HCT116 (cell line): Measurements from ENCODE around the gene ORMDL1. TPM values are rescaled to one million over a fixed set of nuclear protein-coding genes. Genes with fewer than 3 reads are reported as not detected.

Experiments used
- ATAC-seq: fragments of 200-7000 bp; cut with Tn5 transposase; 2 replicates; pipeline ENCODE4 v1.9.1; 2020; ENCODE audit warnings: mild to moderate bottlenecking, moderate library complexity
- BruUV-seq: library from RNA; stranded (reverse); fragments of 400-500 nt; replicated peaks from 2 replicates; lab custom pipeline; 2021; lab: Mats Ljungman, UMichigan
- CTCF ChIA-PET: fragments of 300-600 bp; sonication (Branson Sonifier 250); formaldehyde crosslinking; loops from one replicate; lab custom pipeline; 2021; ENCODE audit warnings: antibody characterized with exemption; lab: Charles Lee
- POLR2A ChIA-PET: fragments of 300-600, 350-600 bp; sonication (Branson Sonifier 250); formaldehyde crosslinking; loops from one replicate; lab custom pipeline; 2021; ENCODE audit warnings: antibody characterized with exemption; lab: Charles Lee
- RAD21 ChIA-PET, 2 experiments: fragments of 300-600 bp; sonication (Branson Sonifier 250); formaldehyde crosslinking; loops; one replicate each; lab custom pipeline; 2023; ENCODE audit warnings: low total read pairs in 2 of 2; ENCODE audit not compliant: uncharacterized antibody in 2 of 2, unreplicated experiment in 2 of 2, low non-redundant PET in 1 of 2; lab: Charles Lee
- DNase-seq: peaks from one replicate; pipeline ENCODE4 v3.0.0-alpha.2; 2010; ENCODE audit warnings: low read depth, low spot score
- H2AFZ ChIP-seq: fragments of 200-600 bp; shearing (Covaris generic), sonication (generic); 2 replicates; pipeline ENCODE4 v1.6.1; 2017; ENCODE audit warnings: low read depth, mixed run types, mixed read lengths, antibody characterized with exemption, low read length; ENCODE audit not compliant: poor library complexity, severe bottlenecking
- H3K27ac ChIP-seq: 2 replicates; pipeline ENCODE4 v1.5.1; 2012; ENCODE audit warnings: low read depth, low read length
- H3K27me3 ChIP-seq: fragments of 200-600 bp; sonication (generic); 2 replicates; pipeline ENCODE4 v1.6.1; 2016; ENCODE audit warnings: mixed run types, low read length, mixed read lengths; ENCODE audit not compliant: insufficient read depth
- H3K36me3 ChIP-seq, 2 experiments: fragments of 200-500 bp in 1 of 2; fragments of 200-600 bp in 1 of 2; sonication (Bioruptor generic) in 1 of 2; sonication (generic) in 1 of 2; 2 replicates each; pipeline versions ENCODE4 v1.5.1 to v1.6.1; 2014 to 2016; ENCODE audit warnings: low read length in 2 of 2, inconsistent platforms in 1 of 2, mixed read lengths in 1 of 2, mixed run types in 1 of 2; ENCODE audit not compliant: insufficient read depth in 2 of 2, control insufficient read depth in 1 of 2
- H3K4me1 ChIP-seq, 2 experiments: fragments of 200-600 bp in 1 of 2; sonication (generic) in 1 of 2; 2 replicates each; pipeline versions ENCODE4 v1.5.1 to v1.6.1; 2012 to 2017; ENCODE audit warnings: low read length in 2 of 2, inconsistent platforms in 1 of 2, mild to moderate bottlenecking in 1 of 2, mixed read lengths in 1 of 2, mixed run types in 1 of 2, moderate library complexity in 1 of 2; ENCODE audit not compliant: insufficient read depth in 2 of 2, control insufficient read depth in 1 of 2
- H3K4me2 ChIP-seq: fragments of 200-600 bp; sonication (generic); 2 replicates; pipeline ENCODE4 v1.6.1; 2017; ENCODE audit warnings: mixed run types, low read length, mixed read lengths
- H3K4me3 ChIP-seq, 2 experiments: fragments of 200-600 bp in 1 of 2; sonication (generic) in 1 of 2; replicated peaks in 1 of 2; 2 replicates each; pipeline ENCODE4 v1.5.1; 2011 to 2016; ENCODE audit warnings: low read length in 2 of 2, control low read depth in 1 of 2, low read depth in 1 of 2, mild to moderate bottlenecking in 1 of 2, mixed read lengths in 1 of 2, mixed run types in 1 of 2
- H3K79me2 ChIP-seq: fragments of 200-600 bp; sonication (generic); 2 replicates; pipeline ENCODE4 v1.6.1; 2017; ENCODE audit warnings: mild to moderate bottlenecking, mixed run types, low read length, moderate library complexity, mixed read lengths; ENCODE audit not compliant: insufficient read depth
- H3K9ac ChIP-seq: fragments of 200-600 bp; sonication (generic); 2 replicates; pipeline ENCODE4 v1.6.1; 2016; ENCODE audit warnings: low read length, mixed read lengths
- H3K9me2 ChIP-seq: fragments of 200-600 bp; sonication (generic), shearing (Covaris generic); 2 replicates; pipeline ENCODE4 v1.6.1; 2017; ENCODE audit warnings: mixed run types, mild to moderate bottlenecking, moderate library complexity; ENCODE audit not compliant: insufficient read depth
- H3K9me3 ChIP-seq, 2 experiments: fragments of 200-500 bp in 1 of 2; fragments of 200-600 bp in 1 of 2; sonication (Bioruptor generic) in 1 of 2; sonication (generic) in 1 of 2; 2 replicates each; pipeline ENCODE4 v1.6.1; 2014 to 2017; ENCODE audit warnings: low read length in 2 of 2, mixed read lengths in 2 of 2, inconsistent platforms in 1 of 2, low read depth in 1 of 2, mild to moderate bottlenecking in 1 of 2, mixed run types in 1 of 2, moderate library complexity in 1 of 2; ENCODE audit not compliant: control insufficient read depth in 1 of 2, insufficient read depth in 1 of 2
- H4K20me1 ChIP-seq: fragments of 200-600 bp; sonication (generic), shearing (Covaris generic); 2 replicates; pipeline ENCODE4 v1.6.1; 2017; ENCODE audit warnings: mixed run types, mild to moderate bottlenecking, moderate library complexity; ENCODE audit not compliant: insufficient read depth
- CBX3 ChIP-seq: IDR thresholded peaks from 2 replicates; pipeline ENCODE4 v1.6.1; 2012; ENCODE audit warnings: low read depth
- EGR1 ChIP-seq: IDR thresholded peaks from 2 replicates; pipeline ENCODE4 v1.6.1; 2012; ENCODE audit warnings: low read depth
- ELF1 ChIP-seq: IDR thresholded peaks from 2 replicates; pipeline ENCODE4 v1.6.1; 2012; ENCODE audit warnings: low read depth, borderline replicate concordance
- EZH2 ChIP-seq: fragments of 200-600 bp; sonication (generic); IDR thresholded peaks from 2 replicates; pipeline ENCODE4 v1.6.1; 2017; ENCODE audit warnings: antibody characterized with exemption, mixed run types
- JUND ChIP-seq: IDR thresholded peaks from 2 replicates; pipeline ENCODE4 v1.6.1; 2012
- POLR2A ChIP-seq: IDR thresholded peaks from 2 replicates; pipeline ENCODE4 v1.7.0; 2011; ENCODE audit warnings: borderline replicate concordance; ENCODE audit not compliant: insufficient read depth, insufficient read length; ENCODE audit errors: extremely low read depth
- POLR2AphosphoS5 ChIP-seq: IDR thresholded peaks from 2 replicates; pipeline ENCODE4 v1.6.1; 2011; ENCODE audit warnings: mild to moderate bottlenecking, low read depth, low read length, moderate library complexity
- RAD21 ChIP-seq: IDR thresholded peaks from 2 replicates; pipeline ENCODE4 v1.6.1; 2012; ENCODE audit warnings: low read depth, mild to moderate bottlenecking
- SIN3A ChIP-seq: IDR thresholded peaks from 2 replicates; pipeline ENCODE4 v1.6.1; 2012; ENCODE audit warnings: low read depth
- SP1 ChIP-seq: IDR thresholded peaks from 2 replicates; pipeline ENCODE4 v1.6.1; 2012; ENCODE audit warnings: low read depth
- SRF ChIP-seq: IDR thresholded peaks from 2 replicates; pipeline ENCODE4 v1.6.1; 2012; ENCODE audit warnings: low read depth
- TCF7L2 ChIP-seq: IDR thresholded peaks from 2 replicates; pipeline ENCODE4 v1.7.0; 2011; ENCODE audit warnings: borderline replicate concordance, inconsistent platforms; ENCODE audit not compliant: insufficient read depth, insufficient read length; ENCODE audit errors: extremely low read depth
- YY1 ChIP-seq: IDR thresholded peaks from 2 replicates; pipeline ENCODE4 v1.6.1; 2011; ENCODE audit warnings: low read length, low read depth, moderate library complexity, mild to moderate bottlenecking; ENCODE audit not compliant: insufficient replicate concordance; ENCODE audit errors: extremely low read depth
- ZFX ChIP-seq: fragments of 450-650 bp; IDR thresholded peaks from 2 replicates; pipeline ENCODE4 v1.6.1; 2017
- ZNF274 ChIP-seq: fragments of 200-500 bp; sonication (Bioruptor generic); IDR thresholded peaks from 2 replicates; pipeline ENCODE4 v1.6.1; 2014; ENCODE audit warnings: mild to moderate bottlenecking, low read depth, low read length, inconsistent platforms
- intact Hi-C: fragments of 100-400 bp; cut with micrococcal nuclease; formaldehyde crosslinking; loops from 2 replicates; pipeline ENCODE4 v1.10.0; 2022
- total RNA-seq: library from RNA; stranded (reverse); gene quantifications from one replicate; pipeline ENCODE4 v1.2.1, GENCODE V29; 2021; ENCODE audit not compliant: unreplicated experiment
- TF ChIP-seq, protein P1 (sequence below): IDR thresholded peaks from 2 replicates; pipeline ENCODE4 v1.6.1; 2011; ENCODE audit warnings: mild to moderate bottlenecking, low read length, moderate library complexity; ENCODE audit not compliant: insufficient replicate concordance; ENCODE audit errors: extremely low read depth
- TF ChIP-seq, protein P2 (sequence below): IDR thresholded peaks from 2 replicates; pipeline ENCODE4 v1.6.1; 2012
- TF ChIP-seq, protein P3 (sequence below): IDR thresholded peaks from 2 replicates; pipeline ENCODE4 v1.6.1; 2012

The ORMDL1 gene
- total RNA-seq, 1 experiment from 2014 or later = 32.7 TPM

DNA sequence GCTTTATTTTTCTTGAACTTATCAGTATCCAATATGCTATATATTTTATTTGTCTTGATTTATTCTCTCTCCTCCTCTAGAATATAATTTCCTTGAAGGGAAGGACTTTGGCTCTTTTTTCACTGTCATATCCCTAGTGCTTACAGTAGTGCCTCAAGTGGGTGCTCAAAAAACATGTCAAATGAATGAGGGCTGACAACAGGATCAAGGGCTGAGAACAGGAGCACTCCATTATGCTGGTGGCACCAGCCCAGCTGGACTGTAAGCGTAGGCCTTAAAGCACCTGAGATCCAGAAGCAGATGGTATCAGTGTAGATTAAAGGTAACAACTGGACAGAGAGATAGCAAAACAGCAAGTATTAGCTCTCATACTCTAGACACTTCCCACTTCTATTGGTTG lies 46.4 kb upstream of the ORMDL1 start:
- BruUV-seq = no TSS peak
- no peak overlapping the region for H3K4me2 ChIP-seq
- no peaks in the 10 kb centered on the region for H3K36me3 ChIP-seq
- H3K27me3 ChIP-seq = no peaks in the 10 kb centered on the region
- ChIA-PET CTCF (interaction anchor here (3.6 kb wide), 1 partner anchor 32 kb away, joined by 10 read pairs; no protein-coding TSS in a partner anchor), RAD21 (no interaction called here), POLR2A (no interaction called here)
- DNase-seq = no peak
- H3K9ac ChIP-seq = no peak overlapping the region
- ATAC-seq = no peak
- H3K9me3 ChIP-seq = no peaks in the 10 kb centered on the region
- no peak overlapping the region for H3K4me3 ChIP-seq
- H3K4me1 ChIP-seq = no peaks in the 10 kb centered on the region
- no peaks in the 10 kb centered on the region for H4K20me1 ChIP-seq
- intact Hi-C loops = no loop called here
- H3K27ac ChIP-seq = no peak overlapping the region
- peaks cover 8% of the 10 kb centered on the region; the same call in 1 of the 2 replicates for H3K79me2 ChIP-seq
- no peaks in the 10 kb centered on the region for H3K9me2 ChIP-seq
- H2AFZ ChIP-seq = no peak overlapping the region
- no peak for TF ChIP-seq JUND
- no peak for TF ChIP-seq EGR1
- no peak for TF ChIP-seq TCF7L2
- TF ChIP-seq, protein P1, sequence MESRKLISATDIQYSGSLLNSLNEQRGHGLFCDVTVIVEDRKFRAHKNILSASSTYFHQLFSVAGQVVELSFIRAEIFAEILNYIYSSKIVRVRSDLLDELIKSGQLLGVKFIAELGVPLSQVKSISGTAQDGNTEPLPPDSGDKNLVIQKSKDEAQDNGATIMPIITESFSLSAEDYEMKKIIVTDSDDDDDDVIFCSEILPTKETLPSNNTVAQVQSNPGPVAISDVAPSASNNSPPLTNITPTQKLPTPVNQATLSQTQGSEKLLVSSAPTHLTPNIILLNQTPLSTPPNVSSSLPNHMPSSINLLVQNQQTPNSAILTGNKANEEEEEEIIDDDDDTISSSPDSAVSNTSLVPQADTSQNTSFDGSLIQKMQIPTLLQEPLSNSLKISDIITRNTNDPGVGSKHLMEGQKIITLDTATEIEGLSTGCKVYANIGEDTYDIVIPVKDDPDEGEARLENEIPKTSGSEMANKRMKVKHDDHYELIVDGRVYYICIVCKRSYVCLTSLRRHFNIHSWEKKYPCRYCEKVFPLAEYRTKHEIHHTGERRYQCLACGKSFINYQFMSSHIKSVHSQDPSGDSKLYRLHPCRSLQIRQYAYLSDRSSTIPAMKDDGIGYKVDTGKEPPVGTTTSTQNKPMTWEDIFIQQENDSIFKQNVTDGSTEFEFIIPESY = no peak
- TF ChIP-seq SIN3A = no peak
- no peak for TF ChIP-seq EZH2
- no peak for TF ChIP-seq SP1
- no peak for TF ChIP-seq POLR2A
- TF ChIP-seq ZNF274 = no peak
- no peak for TF ChIP-seq YY1
- no peak for TF ChIP-seq POLR2AphosphoS5
- no peak for TF ChIP-seq ZFX
- TF ChIP-seq SRF = no peak
- TF ChIP-seq, protein P2, sequence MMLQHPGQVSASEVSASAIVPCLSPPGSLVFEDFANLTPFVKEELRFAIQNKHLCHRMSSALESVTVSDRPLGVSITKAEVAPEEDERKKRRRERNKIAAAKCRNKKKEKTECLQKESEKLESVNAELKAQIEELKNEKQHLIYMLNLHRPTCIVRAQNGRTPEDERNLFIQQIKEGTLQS = no peak
- TF ChIP-seq ELF1 = no peak
- TF ChIP-seq, protein P3, sequence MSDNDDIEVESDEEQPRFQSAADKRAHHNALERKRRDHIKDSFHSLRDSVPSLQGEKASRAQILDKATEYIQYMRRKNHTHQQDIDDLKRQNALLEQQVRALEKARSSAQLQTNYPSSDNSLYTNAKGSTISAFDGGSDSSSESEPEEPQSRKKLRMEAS = no peak
- no peak for TF ChIP-seq RAD21
- no peak for TF ChIP-seq CBX3
